GM18867 (cell line): ENCODE results near the gene CTNNA2.

Experiments used
- ATAC-seq: cut with Tn5 transposase; IDR thresholded peaks from one replicate; pipeline ENCODE4 v1.9.1; 2021; ENCODE audit warnings: mild to moderate bottlenecking, moderate library complexity; ENCODE audit not compliant: unreplicated experiment

The CTNNA2 gene

DNA sequence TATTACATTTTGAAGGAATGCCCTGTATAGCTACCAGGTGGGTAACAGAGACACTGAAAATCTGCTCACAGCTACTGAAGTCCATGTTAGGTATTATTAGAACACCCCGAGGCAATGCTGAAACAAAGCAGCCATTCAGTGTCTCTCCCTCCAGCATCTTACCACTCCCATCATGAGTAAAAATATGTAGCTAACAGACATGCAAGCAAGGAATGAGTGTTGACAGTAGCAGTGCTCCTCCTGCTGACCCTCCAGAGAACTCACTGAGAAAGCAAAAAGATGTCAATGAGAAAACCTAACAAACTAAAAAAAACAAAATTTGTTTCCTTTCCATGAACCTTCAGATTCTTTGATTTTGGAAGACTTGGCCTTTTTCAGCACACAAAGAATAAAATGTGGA is 397.8 kb downstream of the CTNNA2 start:
- no peak for ATAC-seq

DNA sequence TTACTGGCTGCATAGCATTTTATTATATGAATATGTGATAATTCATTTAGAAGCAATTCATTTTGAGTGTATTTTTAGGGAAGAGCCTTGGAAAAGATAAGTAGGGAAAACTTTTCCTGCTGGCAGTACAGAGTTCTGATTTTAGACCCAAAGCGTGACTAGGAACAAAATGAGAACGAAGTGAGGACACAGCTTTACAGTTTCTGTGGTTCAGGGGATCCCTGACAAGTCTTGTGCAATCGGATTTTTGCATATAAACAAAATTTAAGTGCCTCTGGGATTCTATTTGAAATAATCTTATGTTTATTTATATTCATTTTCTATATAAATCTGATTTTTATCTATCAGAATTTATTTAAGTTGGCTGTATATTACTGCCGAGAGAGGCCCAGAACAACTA is 402.6 kb downstream of the CTNNA2 start:
- ATAC-seq, result no peak

DNA sequence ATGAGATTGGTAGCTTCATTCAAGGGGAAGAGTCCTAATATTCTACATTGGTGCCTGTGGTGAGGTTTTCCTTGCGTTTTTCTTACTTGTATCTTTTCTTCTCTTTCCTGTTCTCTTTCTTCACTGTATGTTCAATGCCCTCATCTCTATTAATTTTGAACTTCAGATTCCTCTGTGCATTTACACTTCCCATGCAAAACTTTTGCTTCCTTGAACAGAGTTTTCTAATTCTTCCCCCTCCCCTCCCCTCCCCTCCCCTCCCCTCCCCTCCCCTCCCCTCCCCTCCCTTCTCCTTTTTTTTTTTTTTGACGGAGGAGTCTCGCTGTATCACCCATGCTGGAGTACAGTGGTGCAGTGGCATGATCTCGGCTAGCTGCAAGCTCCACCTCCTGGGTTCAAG is 403.4 kb downstream of the CTNNA2 start:
- ATAC-seq, result no peak

- ATAC-seq, result no peak
These were observed 407.7 kb downstream of the CTNNA2 start for GRCh38 chr2:79920512-79921076.

GRCh38 chr2:79929624-79930023 is 416.8 kb downstream of the CTNNA2 start:
- no peak for ATAC-seq

- ATAC-seq, result no peak
These were observed 422.3 kb downstream of the CTNNA2 start for GRCh38 chr2:79935046-79935732.

GRCh38 chr2:79935771-79936657 is 423.2 kb downstream of the CTNNA2 start:
- peak; percentile 70 for ATAC-seq

GRCh38 chr2:79936715-79937114 is 423.9 kb downstream of the CTNNA2 start:
- ATAC-seq, result peak; percentile 43

DNA sequence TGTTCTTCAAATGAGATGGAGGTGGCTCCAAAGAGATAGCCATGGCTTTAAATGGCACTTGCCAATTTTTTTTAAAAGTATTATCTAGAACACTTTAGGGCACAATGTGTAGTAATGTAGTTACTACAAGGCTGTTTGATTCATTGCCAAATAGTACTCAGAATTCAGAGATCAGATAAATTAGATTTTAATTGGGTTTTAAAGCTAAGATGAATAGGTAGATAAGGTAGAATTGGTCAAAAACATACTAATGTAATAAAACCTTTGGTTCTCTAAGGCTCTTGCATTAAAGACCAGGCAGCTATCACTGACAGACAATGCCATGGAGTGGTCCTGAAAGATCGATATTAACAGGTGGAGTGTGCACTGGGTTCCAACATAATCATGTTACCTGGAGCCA is 425.8 kb downstream of the CTNNA2 start:
- no peak for ATAC-seq

DNA sequence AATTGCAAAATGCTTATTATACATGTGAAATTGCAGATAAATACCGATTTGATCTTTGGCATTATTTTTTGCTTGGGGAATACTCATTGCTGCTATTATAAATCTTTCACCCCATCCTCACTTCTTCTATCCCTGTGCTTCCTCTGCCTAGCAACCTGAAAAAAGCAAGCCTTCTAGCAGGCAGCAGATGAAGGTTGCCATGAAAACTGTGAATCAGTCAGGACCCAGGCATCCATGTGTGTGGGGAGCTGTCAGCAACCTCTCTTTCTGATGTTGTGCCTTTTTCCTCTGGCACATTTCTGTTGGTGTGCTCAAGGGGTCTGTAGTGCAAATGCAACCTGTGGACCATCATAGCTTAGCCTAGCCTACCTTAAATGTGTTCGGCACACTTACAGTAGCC is 427.5 kb downstream of the CTNNA2 start:
- no peak for ATAC-seq

GRCh38 chr2:79941179-79941578 is 428.3 kb downstream of the CTNNA2 start:
- ATAC-seq, result no peak

- ATAC-seq, result no peak
These were observed 431.4 kb downstream of the CTNNA2 start for GRCh38 chr2:79944205-79944604.

GRCh38 chr2:79945653-79946445 is 433.0 kb downstream of the CTNNA2 start:
- ATAC-seq, result no peak

DNA sequence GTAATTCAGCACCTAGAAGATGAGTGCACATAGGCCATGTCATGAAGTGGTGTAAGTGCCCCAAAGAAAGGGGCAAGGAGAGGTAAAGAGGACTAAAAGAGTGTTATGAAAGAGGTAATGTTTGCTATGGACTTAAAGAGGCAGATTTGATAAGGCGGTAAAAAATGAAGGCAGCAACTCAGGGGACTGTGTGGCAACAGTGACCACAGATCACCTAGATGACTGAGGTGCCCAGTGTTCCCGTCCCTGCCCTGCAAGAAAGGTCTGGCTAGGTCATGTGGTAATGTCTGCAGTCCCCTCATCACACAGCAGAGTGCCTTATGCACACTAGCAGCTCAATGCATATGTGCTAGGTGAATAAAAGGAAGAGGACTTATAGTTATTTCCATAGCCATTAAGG is 434.9 kb downstream of the CTNNA2 start:
- no peak for ATAC-seq

DNA sequence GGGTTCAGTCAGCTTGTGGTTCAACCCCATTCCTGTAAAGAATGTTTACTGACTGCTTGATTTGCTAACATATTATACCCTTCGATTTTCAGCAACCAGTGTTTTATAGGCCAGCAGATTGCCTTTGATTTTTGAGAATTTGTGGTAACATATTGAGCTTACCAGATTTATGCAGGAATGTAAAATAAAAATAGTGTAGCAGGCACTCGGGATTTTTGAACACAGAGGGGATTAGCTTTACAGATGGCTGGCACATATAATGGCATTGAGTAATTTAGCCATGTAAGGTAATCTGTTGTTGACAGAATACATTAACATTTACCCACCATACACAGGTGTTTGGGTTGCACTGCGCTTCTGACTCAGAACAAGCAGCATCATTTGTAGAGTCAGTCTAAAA is 437.7 kb downstream of the CTNNA2 start:
- ATAC-seq, result no peak

GRCh38 chr2:79952616-79953015 is 439.8 kb downstream of the CTNNA2 start:
- no peak for ATAC-seq

- ATAC-seq, result no peak
These were observed 447.2 kb downstream of the CTNNA2 start for GRCh38 chr2:79960035-79960434.

DNA sequence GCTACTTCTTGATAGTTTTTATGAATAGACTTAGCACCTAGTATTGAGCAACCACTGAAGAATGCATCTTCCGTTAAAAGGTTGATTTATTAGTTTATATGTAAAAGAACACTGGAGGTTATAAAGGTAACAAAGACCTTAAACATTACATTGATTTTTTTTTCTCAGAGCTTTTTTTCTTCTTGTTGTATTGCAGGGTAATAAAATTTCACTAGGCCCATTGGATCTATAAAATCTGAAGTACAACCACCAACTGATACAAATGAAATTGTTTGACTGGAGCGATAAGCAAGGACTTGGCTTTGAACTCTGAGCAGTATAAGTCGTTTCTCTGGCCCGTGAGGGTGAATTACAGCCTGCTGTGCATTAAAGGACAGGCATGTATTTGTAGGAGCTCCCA is 447.7 kb downstream of the CTNNA2 start:
- no peak for ATAC-seq

DNA sequence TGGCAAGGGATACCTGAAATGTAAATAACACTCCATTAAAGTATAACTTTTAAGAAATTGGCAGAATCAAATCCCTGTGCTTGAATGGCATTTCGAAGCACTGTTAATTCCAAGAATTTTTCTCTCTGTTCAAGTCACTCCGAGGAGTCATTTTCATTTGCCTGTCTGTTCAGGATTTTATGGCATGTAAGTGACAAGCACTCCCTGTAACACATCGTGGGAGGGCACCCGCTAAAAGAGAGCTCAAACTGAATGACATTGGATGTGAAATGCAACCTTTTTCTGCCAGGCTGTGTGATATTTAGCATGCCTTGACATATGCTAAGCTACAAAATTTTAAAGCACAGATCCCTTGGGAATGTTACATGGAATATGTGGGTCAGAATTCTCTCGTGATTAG is 452.1 kb downstream of the CTNNA2 start:
- no peak for ATAC-seq

- ATAC-seq, result no peak
These were observed 453.5 kb downstream of the CTNNA2 start for GRCh38 chr2:79966369-79966768.

DNA sequence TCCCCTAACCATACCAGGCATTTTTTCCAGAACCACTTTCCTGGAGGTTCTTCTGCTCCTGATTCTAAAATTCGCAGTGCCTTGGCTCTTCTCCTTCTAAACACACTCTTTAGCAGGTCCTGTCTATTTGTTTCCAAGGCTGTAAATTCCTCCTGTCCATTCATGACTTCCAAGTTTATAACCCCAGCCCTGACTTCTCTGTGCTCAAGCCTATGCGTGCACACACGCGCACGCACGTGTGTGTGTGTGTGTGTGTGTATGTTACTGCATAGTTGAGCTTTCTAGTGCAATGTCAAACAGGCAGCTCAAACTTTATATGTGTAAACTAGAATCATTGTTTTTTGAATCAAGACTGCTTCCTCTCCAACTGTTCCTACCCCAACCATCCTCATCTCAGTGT is 454.0 kb downstream of the CTNNA2 start:
- ATAC-seq, result no peak
